ENCODE results near the gene CIITA.

The CIITA gene

DNA sequence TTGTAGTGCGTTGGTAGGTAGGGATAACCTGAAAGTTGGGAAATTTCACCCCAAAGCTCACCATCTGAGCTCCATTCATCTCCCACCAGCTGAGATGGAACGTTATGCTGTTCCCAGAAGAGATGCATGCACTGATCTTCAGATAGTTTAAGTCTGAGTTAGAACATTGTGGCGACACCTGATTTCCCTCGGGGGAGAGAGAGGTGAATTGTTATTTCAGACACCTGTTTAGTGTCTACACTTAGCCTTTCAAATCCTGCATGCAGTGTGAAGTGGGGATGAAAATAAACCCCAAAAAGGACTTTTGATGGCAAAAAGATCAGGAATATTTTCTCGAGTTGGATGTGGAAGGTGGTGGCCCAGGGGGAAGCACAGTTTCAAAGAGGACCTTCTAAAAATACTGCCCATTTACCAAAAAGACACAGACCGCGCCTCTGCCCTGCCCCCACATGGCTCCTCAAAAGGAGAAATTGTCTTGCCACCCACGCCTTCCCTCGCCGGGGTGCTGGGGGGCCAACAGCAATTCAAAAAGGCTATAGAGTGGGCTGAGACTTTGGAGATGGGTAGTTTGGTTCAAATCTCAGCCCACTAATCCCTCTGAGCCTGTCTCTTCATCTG is 11.4 kb downstream of the CIITA start:
- Mint-ChIP-seq H3K36me3 (no peaks in the 10 kb centered on the region), H3K27ac (no peak overlapping the region), H3K9me3 (no peaks in the 10 kb centered on the region), H3K4me3 (no peak overlapping the region), H3K4me1 (no peaks in the 10 kb centered on the region), H3K27me3 (peaks cover 25% of the 10 kb centered on the region)

DNA sequence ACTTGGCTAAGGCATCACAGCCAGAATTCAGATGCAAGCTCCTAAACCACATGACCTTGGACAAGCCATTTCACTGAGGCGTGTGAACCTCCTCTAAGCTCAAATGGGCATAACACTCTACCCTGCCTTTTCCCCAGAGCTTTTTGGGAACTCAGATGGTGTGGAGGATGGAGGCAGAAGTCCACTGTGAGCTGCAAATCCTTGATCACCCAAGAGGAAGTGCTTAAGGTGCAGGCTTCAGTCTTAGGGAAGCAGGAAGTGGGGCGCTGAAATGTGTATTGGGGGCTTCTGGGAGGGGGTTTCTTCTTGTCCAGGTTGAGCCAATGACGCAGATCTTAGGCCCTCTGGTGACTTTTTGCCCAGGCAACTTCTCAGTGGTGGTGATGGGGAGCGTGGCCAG is 12.9 kb downstream of the CIITA start:
- H3K36me3 Mint-ChIP-seq, result no peaks in the 10 kb centered on the region
- H3K4me3 Mint-ChIP-seq, result no peak overlapping the region

DNA sequence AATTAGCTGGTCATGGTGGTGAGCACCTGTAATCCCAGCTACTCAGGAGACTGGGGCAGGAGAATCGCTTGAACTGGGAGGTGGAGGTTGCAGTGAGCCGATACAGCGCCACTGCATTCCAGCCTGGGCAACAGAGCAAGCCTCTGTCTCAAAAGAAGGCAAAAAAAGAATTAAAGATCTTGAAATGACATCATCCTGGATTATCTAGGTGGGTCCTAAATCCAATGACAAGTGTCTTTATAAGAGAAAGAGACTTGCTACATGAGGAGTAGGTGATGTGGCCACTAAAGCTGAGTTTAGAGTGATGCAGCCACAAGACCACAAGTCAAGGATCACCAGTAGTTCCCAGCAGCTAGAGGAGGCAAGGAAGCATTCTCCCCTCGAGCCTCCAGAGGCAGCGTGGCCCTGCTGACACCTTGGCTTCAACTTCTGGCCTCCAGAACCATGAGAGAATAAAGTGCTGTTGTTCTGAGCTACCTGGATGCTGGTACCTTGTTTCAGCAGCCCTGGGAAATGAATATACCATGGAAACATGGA is 15.8 kb downstream of the CIITA start:
- no peak overlapping the region for H3K4me3 Mint-ChIP-seq
- H3K9me3 Mint-ChIP-seq, result no peaks in the 10 kb centered on the region
- no peaks in the 10 kb centered on the region for H3K36me3 Mint-ChIP-seq
- H3K4me1 Mint-ChIP-seq, result no peaks in the 10 kb centered on the region
- peaks cover 22% of the 10 kb centered on the region for H3K27me3 Mint-ChIP-seq
- H3K27ac Mint-ChIP-seq, result no peak overlapping the region

More for the DNA sequence above, 12.9 kb downstream of the CIITA start:
- Mint-ChIP-seq H3K27ac (no peak overlapping the region), H3K9me3 (no peaks in the 10 kb centered on the region), H3K4me1 (no peaks in the 10 kb centered on the region), H3K27me3 (peaks cover 26% of the 10 kb centered on the region)

DNA sequence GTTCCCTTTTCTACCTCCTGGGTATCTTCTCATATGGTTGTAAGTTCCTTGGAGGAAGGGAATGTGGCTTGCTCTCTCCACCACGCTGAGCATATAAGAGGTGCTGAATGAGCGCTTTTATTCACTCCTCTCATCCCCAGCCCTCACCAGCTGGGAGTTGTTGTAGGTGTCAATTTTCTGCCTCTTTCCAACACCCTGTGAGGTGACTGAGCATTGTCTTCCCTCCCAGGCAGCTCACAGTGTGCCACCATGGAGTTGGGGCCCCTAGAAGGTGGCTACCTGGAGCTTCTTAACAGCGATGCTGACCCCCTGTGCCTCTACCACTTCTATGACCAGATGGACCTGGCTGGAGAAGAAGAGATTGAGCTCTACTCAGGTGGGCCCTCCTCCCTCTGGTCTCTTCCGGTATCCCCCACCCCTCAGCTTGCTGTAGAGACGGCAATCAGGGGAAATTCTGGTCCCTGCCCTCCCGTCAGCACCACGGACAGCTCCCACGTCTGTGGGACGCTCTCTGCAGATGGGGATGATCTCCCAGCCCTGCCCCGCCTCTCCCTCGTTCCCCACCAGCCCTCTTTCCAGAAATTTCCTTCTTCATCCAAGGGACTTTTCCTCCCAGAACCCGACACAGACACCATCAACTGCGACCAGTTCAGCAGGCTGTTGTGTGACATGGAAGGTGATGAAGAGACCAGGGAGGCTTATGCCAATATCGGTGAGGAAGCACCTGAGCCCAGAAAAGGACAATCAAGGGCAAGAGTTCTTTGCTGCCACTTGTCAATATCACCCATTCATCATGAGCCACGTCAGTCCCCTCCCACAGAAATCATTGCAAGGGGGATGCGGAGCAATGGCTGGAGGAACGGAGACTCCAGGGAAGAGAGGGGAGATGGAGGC is 18.3 kb downstream of the CIITA start:
- no peaks in the 10 kb centered on the region for H3K9me3 Mint-ChIP-seq
- H3K4me1 Mint-ChIP-seq, result no peaks in the 10 kb centered on the region
- H3K36me3 Mint-ChIP-seq, result no peaks in the 10 kb centered on the region
- no peak overlapping the region for H3K4me3 Mint-ChIP-seq
- H3K27me3 Mint-ChIP-seq, result peaks cover 15% of the 10 kb centered on the region
- H3K27ac Mint-ChIP-seq, result no peak overlapping the region

DNA sequence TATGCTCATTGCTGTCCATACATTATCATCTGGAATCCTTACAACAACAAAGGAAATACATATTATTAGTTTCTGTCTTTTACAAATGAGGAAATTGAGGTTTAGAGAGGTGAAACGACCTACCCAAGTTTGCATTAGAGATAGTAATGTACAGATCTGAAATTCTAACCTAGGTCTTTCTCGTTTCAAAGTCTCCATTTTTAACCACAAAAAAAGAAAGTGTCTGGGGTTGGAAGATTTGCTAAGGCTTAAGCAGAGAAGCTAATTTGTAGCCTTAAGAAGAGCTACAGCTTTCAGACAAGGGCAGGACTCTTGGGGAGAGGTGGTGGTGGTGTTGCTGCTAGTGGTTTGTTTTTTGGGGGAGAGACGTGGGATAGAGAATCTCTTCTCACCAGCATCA is 19.2 kb downstream of the CIITA start:
- peaks cover 13% of the 10 kb centered on the region for H3K27me3 Mint-ChIP-seq
- no peaks in the 10 kb centered on the region for H3K9me3 Mint-ChIP-seq
- no peaks in the 10 kb centered on the region for H3K36me3 Mint-ChIP-seq
- no peaks in the 10 kb centered on the region for H3K4me1 Mint-ChIP-seq
- no peak overlapping the region for H3K4me3 Mint-ChIP-seq
- H3K27ac Mint-ChIP-seq, result no peak overlapping the region

DNA sequence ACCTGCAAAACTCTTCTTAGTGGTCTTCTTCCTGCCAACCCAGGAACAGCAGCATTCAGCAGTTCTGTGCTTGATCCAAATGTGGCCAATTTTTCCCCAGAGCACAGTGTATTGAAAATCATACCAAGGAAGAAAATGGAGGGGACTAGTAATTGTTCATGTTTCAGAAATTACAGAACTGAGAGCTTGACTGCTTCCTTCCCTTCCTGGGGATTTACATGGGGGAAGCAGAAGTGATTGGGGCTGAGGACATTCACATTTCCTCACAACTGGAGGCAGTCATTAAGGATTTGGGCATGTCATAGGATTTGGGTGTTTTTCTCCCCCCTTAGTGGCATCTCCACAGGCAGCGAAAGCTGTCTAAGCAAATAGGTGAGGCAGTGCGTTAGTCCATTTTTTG is 19.7 kb downstream of the CIITA start:
- Mint-ChIP-seq H3K4me1 (no peaks in the 10 kb centered on the region), H3K27ac (no peak overlapping the region), H3K4me3 (no peak overlapping the region), H3K36me3 (no peaks in the 10 kb centered on the region), H3K9me3 (no peaks in the 10 kb centered on the region), H3K27me3 (peaks cover 13% of the 10 kb centered on the region)

DNA sequence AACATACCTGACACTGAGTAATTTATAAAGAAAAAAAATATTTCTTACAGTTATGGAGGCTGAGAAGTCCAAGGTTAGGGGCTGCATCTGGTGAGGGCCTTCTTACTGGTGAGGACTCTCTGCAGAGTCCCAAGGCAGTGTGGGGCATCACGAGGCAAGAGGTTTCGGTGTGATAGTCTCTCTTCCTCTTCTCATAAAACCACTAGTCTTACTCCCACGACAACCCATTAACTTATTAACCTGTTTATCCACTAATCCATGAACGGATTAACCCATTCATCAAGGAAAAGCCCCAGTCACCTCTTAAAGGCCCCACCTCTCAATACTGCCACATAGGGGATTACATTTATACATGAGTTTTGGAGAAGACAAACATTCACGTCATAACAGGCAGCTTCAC is 20.1 kb downstream of the CIITA start:
- no peaks in the 10 kb centered on the region for H3K9me3 Mint-ChIP-seq
- no peaks in the 10 kb centered on the region for H3K36me3 Mint-ChIP-seq
- peaks cover 12% of the 10 kb centered on the region for H3K27me3 Mint-ChIP-seq
- no peaks in the 10 kb centered on the region for H3K4me1 Mint-ChIP-seq
- H3K4me3 Mint-ChIP-seq, result no peak overlapping the region
- H3K27ac Mint-ChIP-seq, result no peak overlapping the region

DNA sequence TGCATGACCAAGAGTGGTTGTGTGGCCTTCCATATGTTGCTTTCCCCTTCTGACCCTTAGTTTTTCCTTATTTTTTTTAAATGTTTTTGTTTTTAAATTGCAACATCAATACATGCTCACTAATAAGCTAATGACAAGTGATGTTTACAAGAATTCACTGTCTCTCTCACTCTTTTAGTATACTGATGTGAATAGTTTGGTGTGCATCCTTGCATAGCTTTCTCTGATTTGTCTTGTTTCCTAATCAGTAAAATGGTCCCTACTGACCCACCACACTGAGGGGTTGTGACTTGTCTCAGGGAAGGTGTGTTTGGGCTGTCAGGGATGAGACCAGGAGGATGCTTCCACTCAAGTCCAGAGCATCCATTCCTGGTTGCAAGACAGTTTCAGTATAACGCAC is 26.0 kb downstream of the CIITA start:
- no peak overlapping the region for H3K27ac Mint-ChIP-seq
- H3K27me3 Mint-ChIP-seq, result no peaks in the 10 kb centered on the region
- no peak overlapping the region for H3K4me3 Mint-ChIP-seq
- H3K9me3 Mint-ChIP-seq, result peaks cover 5% of the 10 kb centered on the region
- no peaks in the 10 kb centered on the region for H3K36me3 Mint-ChIP-seq
- H3K4me1 Mint-ChIP-seq, result no peaks in the 10 kb centered on the region

DNA sequence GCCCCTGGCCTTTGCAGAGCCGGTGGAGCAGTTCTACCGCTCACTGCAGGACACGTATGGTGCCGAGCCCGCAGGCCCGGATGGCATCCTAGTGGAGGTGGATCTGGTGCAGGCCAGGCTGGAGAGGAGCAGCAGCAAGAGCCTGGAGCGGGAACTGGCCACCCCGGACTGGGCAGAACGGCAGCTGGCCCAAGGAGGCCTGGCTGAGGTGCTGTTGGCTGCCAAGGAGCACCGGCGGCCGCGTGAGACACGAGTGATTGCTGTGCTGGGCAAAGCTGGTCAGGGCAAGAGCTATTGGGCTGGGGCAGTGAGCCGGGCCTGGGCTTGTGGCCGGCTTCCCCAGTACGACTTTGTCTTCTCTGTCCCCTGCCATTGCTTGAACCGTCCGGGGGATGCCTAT is 29.5 kb downstream of the CIITA start:
- no peaks in the 10 kb centered on the region for H3K4me1 Mint-ChIP-seq
- no peaks in the 10 kb centered on the region for H3K36me3 Mint-ChIP-seq
- H3K27ac Mint-ChIP-seq, result no peak overlapping the region
- peaks cover 5% of the 10 kb centered on the region for H3K9me3 Mint-ChIP-seq
- H3K27me3 Mint-ChIP-seq, result no peaks in the 10 kb centered on the region
- H3K4me3 Mint-ChIP-seq, result no peak overlapping the region

DNA sequence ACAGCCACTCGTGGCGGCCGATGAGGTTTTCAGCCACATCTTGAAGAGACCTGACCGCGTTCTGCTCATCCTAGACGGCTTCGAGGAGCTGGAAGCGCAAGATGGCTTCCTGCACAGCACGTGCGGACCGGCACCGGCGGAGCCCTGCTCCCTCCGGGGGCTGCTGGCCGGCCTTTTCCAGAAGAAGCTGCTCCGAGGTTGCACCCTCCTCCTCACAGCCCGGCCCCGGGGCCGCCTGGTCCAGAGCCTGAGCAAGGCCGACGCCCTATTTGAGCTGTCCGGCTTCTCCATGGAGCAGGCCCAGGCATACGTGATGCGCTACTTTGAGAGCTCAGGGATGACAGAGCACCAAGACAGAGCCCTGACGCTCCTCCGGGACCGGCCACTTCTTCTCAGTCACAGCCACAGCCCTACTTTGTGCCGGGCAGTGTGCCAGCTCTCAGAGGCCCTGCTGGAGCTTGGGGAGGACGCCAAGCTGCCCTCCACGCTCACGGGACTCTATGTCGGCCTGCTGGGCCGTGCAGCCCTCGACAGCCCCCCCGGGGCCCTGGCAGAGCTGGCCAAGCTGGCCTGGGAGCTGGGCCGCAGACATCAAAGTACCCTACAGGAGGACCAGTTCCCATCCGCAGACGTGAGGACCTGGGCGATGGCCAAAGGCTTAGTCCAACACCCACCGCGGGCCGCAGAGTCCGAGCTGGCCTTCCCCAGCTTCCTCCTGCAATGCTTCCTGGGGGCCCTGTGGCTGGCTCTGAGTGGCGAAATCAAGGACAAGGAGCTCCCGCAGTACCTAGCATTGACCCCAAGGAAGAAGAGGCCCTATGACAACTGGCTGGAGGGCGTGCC is 30.1 kb downstream of the CIITA start:
- Mint-ChIP-seq H3K27me3 (no peaks in the 10 kb centered on the region), H3K36me3 (no peaks in the 10 kb centered on the region), H3K27ac (no peak overlapping the region), H3K4me3 (no peak overlapping the region), H3K4me1 (no peaks in the 10 kb centered on the region), H3K9me3 (peaks cover 5% of the 10 kb centered on the region)

DNA sequence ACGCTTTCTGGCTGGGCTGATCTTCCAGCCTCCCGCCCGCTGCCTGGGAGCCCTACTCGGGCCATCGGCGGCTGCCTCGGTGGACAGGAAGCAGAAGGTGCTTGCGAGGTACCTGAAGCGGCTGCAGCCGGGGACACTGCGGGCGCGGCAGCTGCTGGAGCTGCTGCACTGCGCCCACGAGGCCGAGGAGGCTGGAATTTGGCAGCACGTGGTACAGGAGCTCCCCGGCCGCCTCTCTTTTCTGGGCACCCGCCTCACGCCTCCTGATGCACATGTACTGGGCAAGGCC is 30.7 kb downstream of the CIITA start:
- Mint-ChIP-seq H3K4me3 (no peak overlapping the region), H3K9me3 (peaks cover 5% of the 10 kb centered on the region), H3K4me1 (no peaks in the 10 kb centered on the region), H3K27ac (no peak overlapping the region), H3K27me3 (no peaks in the 10 kb centered on the region), H3K36me3 (no peaks in the 10 kb centered on the region)

DNA sequence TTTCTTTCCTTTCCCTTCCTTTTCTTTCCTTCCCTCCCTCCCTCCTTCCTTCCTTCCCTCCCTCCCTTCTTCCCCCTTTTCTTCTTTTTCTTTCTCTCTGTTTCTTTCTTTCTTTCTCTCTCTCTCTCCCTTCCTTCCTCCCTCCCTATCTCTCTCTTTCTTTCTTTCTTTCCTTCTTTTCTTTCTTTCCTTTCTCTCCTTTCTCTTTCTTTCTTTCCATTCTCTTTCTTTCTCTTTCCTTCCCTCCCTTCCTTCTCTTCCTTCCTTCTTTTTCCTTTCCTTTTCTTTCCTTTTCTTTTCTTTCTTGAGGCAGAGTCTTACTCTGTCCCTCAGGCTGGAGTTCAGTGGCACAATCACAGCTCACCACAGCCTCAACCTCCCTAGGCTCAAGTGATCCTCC is 34.3 kb downstream of the CIITA start:
- no peak overlapping the region for H3K27ac Mint-ChIP-seq

DNA sequence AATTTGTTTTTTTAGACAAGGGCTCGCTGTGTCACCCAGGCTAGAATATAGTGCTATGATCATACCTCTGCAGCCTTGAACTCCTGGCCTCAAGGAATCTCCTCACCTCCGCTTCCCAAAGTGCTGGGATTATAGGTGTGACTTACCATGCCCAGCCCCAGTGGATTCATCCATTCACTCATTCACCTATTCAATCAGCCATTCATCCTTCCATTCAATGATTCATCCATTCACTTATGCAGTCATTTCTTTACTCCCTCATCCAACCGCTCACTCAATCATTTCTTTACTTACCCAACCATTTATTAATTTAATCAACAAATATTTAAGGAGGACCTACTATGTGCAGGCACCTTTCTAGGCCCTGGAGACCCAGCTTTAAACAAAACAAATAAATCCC is 39.5 kb downstream of the CIITA start:
- Mint-ChIP-seq H3K27ac (no peak overlapping the region), H3K9me3 (no peaks in the 10 kb centered on the region), H3K36me3 (no peaks in the 10 kb centered on the region), H3K4me3 (no peak overlapping the region), H3K27me3 (no peaks in the 10 kb centered on the region), H3K4me1 (peaks cover 15% of the 10 kb centered on the region)

More for the DNA sequence above, 34.3 kb downstream of the CIITA start:
- H3K9me3 Mint-ChIP-seq, result no peaks in the 10 kb centered on the region
- no peaks in the 10 kb centered on the region for H3K27me3 Mint-ChIP-seq
- no peak overlapping the region for H3K4me3 Mint-ChIP-seq
- H3K36me3 Mint-ChIP-seq, result no peaks in the 10 kb centered on the region
- peaks cover 6% of the 10 kb centered on the region for H3K4me1 Mint-ChIP-seq

DNA sequence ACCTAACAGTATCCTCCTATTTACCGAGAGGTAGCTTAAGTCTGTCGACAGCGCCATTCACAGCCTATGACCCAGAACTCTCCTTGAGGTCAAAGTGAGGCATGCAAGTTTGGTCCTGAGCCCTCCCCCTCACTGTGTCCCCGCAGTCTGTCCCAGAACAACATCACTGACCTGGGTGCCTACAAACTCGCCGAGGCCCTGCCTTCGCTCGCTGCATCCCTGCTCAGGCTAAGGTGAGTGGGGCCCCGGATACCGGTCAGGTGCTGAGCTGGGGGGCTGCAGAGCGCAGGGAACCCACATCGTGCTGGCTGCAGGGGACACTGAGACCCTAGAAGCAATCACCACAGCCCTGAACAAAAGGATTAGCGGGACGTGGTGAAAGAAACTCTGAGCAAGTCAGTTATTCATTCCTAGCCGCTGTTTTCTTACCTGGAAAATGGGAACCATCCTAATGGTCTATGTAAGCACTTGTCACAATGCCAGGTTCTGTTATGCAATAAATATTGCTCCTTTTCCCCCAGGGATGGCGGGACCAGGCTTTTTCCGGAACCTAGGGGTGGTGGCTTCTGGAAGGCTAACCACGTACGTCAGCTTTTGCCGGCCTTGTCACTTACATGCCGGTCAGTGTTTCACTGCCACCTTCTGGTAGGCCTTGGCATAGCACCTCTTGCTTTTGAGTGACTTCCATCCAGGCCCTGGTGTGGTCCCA is 41.4 kb downstream of the CIITA start:
- no peak overlapping the region for H3K27ac Mint-ChIP-seq
- no peak overlapping the region for H3K4me3 Mint-ChIP-seq
- H3K9me3 Mint-ChIP-seq, result no peaks in the 10 kb centered on the region
- H3K27me3 Mint-ChIP-seq, result no peaks in the 10 kb centered on the region
- H3K36me3 Mint-ChIP-seq, result no peaks in the 10 kb centered on the region
- peaks cover 15% of the 10 kb centered on the region for H3K4me1 Mint-ChIP-seq

DNA sequence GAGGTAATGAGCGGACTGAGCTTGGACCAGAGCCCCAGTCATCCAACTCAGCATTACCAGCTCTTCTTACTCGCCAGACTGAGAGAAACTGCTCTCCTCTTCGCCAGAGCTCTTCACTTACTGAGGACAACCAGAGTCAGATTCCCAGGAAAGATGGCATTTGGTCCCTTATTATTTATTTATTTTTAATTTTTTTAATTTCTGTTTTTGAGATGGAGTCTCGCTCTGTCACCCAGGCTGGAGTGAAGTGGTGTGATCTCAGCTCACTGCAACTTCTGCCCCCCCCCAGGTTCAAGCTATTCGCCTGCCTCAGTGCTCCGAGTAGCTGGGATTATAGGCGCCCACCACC is 42.0 kb downstream of the CIITA start:
- Mint-ChIP-seq H3K36me3 (no peaks in the 10 kb centered on the region), H3K4me1 (peaks cover 15% of the 10 kb centered on the region), H3K4me3 (no peak overlapping the region), H3K27me3 (no peaks in the 10 kb centered on the region), H3K9me3 (no peaks in the 10 kb centered on the region), H3K27ac (no peak overlapping the region)

Data from activated naive CD4-positive, alpha-beta T cell treated with anti-CD3 and anti-CD28 coated beads, Interleukin-2, amount 50 U/mL, for 24 hours (primary cell).